ENCODE measurements around the gene PDE1C.

- TF ChIP-seq EZH2 (IDR thresholded peaks at IDR 0.05; ENCODE audit: insufficient read depth, poor library complexity, severe bottlenecking) (no peak), EZH2phosphoT487 (IDR thresholded peaks at IDR 0.05; ENCODE audit: insufficient read depth, low read depth) (no peak)
Observed at GRCh38 chr7:32073533-32073932, 3.3 kb upstream of the PDE1C start.

Measured in GM23248 (cell line).